LNCAP (cell line): ENCODE results near the gene NCSTN.

Experiments used
- TF ChIP-seq, protein P1 (sequence below): fragments of 450-650 bp; IDR thresholded peaks from 2 replicates; pipeline ENCODE4 v1.5.1; 2017; ENCODE audit warnings: mild to moderate bottlenecking

The NCSTN gene

DNA sequence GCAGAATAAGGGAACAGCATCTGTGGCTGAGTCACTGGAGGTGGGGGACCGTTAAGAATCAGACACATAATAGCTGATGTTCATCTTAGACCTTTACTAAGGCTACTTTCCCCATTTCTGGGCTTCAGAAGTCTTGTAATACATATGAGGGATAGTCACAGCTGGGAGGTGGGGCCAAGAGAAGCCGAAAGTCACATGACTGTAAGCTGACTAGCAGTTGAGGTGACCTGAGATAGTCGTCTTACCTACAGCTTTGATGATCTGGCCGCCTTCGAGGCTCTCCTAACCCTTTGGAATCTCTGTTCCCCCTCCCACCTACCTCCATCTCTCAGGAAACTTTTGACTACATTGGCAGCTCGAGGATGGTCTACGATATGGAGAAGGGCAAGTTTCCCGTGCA is 9.4 kb downstream of the NCSTN start:
- TF ChIP-seq, protein P1, sequence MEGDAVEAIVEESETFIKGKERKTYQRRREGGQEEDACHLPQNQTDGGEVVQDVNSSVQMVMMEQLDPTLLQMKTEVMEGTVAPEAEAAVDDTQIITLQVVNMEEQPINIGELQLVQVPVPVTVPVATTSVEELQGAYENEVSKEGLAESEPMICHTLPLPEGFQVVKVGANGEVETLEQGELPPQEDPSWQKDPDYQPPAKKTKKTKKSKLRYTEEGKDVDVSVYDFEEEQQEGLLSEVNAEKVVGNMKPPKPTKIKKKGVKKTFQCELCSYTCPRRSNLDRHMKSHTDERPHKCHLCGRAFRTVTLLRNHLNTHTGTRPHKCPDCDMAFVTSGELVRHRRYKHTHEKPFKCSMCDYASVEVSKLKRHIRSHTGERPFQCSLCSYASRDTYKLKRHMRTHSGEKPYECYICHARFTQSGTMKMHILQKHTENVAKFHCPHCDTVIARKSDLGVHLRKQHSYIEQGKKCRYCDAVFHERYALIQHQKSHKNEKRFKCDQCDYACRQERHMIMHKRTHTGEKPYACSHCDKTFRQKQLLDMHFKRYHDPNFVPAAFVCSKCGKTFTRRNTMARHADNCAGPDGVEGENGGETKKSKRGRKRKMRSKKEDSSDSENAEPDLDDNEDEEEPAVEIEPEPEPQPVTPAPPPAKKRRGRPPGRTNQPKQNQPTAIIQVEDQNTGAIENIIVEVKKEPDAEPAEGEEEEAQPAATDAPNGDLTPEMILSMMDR, result no peak

DNA sequence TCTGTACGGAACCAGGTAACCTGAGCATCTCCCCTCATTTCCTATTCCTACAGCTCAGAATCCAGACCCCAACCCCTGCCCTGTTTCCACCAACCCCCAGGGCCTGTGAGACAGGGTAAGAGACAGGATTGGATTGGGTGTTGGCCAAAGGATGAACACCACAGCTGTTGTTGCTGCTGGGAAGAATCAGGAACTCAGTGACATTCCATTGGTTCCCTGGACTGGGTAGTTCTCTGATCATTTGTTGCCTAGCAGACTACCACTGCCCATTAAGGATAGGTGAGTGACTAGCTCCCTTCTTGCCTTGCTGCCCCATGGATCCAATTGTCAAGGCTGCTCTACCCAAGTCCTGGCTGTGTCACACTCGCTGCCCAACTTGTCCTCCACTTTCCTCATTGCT is 10.0 kb downstream of the NCSTN start:
- TF ChIP-seq, protein P1, result no peak

DNA sequence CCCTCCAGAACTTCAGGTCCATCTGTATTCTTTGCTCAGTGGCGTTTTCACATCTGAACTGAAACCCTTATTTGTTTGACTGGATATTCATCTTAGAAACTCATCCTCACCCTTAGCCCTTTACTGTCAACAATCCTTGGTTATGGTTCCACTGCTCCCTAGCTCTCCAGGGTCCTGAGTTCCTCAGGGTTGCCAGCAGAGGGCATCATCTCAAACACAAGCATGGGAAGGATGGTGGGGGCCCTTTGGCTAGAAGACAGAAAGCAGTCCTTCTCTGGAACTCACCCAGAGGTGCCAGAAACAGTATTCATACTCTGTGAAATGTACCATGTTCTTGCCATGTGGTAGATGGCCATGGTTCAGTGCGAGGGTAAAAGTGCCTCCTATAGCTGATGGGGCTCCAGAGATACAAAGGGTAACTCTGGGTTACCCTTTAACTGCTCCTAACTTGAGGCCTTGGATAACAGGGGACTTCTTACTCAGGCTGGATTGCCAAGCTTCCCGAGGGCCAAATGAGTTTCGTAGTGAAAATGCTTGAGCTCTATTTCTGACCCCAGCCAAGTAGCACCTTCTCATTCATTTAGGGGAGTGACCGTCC is 11.3 kb downstream of the NCSTN start:
- TF ChIP-seq, protein P1, result peak; percentile 66

DNA sequence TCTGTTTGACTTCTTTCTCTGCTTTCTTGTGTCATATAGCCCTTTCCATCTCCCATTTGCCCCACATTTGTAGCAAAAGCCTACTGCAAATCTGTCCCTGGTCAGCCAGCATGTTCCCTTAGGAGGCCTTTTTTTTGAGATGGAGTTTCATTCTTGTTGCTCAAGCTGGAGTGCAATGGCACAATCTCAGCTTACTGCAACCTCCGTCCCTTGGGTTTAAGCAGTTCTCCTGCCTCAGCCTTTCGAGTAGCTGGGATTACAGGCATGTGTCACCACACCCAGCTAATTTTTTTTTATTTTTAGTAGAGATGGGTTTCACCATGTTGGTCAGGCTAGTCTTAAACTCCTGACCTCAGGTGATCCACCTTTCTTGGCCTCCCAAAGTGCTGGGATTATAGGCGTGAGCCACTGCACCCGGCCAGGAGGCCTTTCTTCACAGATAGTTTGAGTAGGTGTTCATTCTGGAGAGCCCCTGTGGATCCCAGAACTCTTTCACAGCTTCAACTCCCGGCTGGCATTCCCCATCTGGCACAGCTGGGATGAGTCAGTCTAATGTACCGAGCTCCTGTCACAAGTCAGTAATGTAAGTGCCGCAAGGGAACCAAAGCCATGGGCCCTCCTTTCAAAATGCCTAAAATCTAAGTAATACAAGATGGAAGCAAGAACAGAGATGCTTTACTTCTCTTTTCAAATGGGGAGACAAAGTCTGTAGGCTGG is 14.3 kb downstream of the NCSTN start:
- TF ChIP-seq, protein P1, result no peak

DNA sequence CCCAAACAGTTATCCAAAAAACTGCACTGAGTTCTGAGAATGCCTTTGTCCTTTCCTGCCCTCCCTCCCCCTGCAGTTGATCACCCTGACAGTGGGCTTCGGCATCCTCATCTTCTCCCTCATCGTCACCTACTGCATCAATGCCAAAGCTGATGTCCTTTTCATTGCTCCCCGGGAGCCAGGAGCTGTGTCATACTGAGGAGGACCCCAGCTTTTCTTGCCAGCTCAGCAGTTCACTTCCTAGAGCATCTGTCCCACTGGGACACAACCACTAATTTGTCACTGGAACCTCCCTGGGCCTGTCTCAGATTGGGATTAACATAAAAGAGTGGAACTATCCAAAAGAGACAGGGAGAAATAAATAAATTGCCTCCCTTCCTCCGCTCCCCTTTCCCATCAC is 14.9 kb downstream of the NCSTN start:
- TF ChIP-seq, protein P1, result no peak

DNA sequence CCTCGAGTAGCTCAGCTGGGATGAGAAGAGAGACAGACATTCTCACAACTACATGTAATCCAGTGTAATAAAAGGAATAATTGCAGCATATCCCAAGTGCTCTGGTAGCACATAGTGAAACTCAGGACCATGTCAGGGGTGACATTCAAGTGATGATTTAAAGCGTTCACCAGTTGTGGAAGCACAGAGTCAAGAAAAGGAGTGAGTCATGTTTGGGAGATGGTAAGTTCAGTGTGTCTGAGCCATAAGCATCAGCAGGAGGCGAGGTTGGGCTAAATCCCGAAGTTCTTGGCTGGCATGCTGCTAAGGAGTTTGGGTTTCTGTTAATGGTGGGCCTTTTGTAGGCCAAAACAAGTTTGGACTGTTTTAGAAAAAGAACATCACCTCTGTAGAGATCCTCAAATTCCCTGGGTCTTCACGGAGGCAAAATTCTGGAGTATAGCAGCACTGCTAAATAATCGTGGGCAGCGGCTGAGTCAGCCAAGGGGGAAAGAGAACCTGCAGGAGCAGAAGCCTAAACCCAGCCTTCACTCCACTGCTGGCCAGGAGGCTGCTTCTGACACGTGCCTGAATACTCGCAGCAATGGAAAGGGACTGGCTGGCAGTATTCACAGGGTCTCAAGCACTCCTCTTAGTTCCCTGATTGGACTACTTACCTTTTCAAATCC is 16.5 kb downstream of the NCSTN start:
- TF ChIP-seq, protein P1, result no peak

DNA sequence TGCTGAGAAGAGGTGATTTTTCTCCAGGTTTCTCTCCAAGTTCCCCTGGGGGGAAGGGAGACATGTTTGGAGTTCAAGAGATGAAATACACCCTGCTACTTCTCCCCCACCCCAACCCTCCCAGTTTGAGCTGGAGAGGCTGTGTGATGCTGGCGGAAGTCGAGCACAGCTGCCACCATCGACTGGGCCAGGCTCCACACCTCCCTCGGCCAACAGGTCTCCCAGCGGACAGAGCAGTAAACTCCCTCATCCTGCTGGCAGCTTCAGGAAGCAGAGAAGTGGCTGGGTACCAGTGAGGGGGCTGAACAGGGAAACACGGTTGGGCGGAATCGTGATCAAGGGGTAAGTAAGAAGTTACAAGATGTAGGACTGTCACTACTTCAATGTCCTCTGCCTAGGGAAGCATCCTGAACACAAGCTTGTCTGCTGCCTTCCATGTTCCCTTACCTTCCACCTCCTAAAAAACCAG is 17.1 kb downstream of the NCSTN start:
- TF ChIP-seq, protein P1, result no peak
